HepG2 (cell line): ENCODE measurements around the gene PHYH. TPM values are rescaled to one million over a fixed set of nuclear protein-coding genes. Genes with fewer than 3 reads are reported as not detected.

ENCODE experiments used
- ATAC-seq: fragments of 200-7000 bp; cut with Tn5 transposase; 3 replicates; pipeline ENCODE4 v1.9.1; 2020; ENCODE audit warnings: mild to moderate bottlenecking, moderate library complexity
- BruUV-seq: library from RNA; stranded (reverse); fragments of 400-500 nt; replicated peaks from 2 replicates; lab custom pipeline; 2021; lab: Mats Ljungman, UMichigan
- CTCF ChIA-PET: fragments of 300-600 bp; formaldehyde crosslinking; extraction: SDS; loops from one replicate; lab custom pipeline; 2021; ENCODE audit warnings: low total read pairs, inconsistent platforms, low intra/inter-chr PET ratio; lab: Yijun Ruan, JAX
- POLR2A ChIA-PET: fragments of 350-600 bp; sonication (Branson Sonifier 250); formaldehyde crosslinking; loops from one replicate; lab custom pipeline; 2020; ENCODE audit warnings: antibody characterized with exemption, inconsistent platforms; lab: Yijun Ruan, JAX
- DNase-seq: peaks from one replicate; pipeline ENCODE4 v3.0.0-alpha.2; 2015; ENCODE audit warnings: low spot score
- FAIRE-seq: peaks from 3 replicates; lab custom pipeline; 2011; peaks lifted over from hg19 to GRCh38; lab: Jason Lieb, UNC
- H2AFZ ChIP-seq: one replicate; pipeline ENCODE4 v1.6.1; 2011; ENCODE audit warnings: low read length, inconsistent platforms
- H3K27ac ChIP-seq: fragments of 300-600 bp; 3 replicates; pipeline ENCODE4 v1.8.0; 2011; ENCODE audit warnings: mixed run types, mild to moderate bottlenecking, mixed read lengths, low read length, inconsistent platforms; ENCODE audit not compliant: insufficient read depth; ENCODE audit errors: extremely low read length
- H3K27me3 ChIP-seq, 2 experiments: fragments of 200-600 bp in 1 of 2; 2 replicates in 1 of 2; 3 replicates in 1 of 2; pipeline versions ENCODE4 v1.6.0 to v1.8.0; 2011; ENCODE audit warnings: low read length in 2 of 2, mild to moderate bottlenecking in 2 of 2, moderate library complexity in 2 of 2, inconsistent platforms in 1 of 2; ENCODE audit not compliant: insufficient read depth in 2 of 2, control insufficient read depth in 1 of 2
- H3K36me3 ChIP-seq, 2 experiments: fragments of 200-600 bp in 1 of 2; replicated peaks in 1 of 2; 2 replicates in 1 of 2; 3 replicates in 1 of 2; pipeline versions ENCODE4 v1.5.1 to v1.8.0; 2011; ENCODE audit warnings: low read length in 2 of 2, inconsistent platforms in 1 of 2; ENCODE audit not compliant: insufficient read depth in 2 of 2, control insufficient read depth in 1 of 2
- H3K4me1 ChIP-seq: 2 replicates; pipeline ENCODE4 v1.5.1; 2012; ENCODE audit warnings: low read length, inconsistent platforms; ENCODE audit not compliant: insufficient read depth
- H3K4me2 ChIP-seq: 2 replicates; pipeline ENCODE4 v1.6.0; 2011; ENCODE audit warnings: low read depth, low read length, inconsistent platforms
- H3K4me3 ChIP-seq, 3 experiments: fragments of 200-600 bp in 1 of 3; sonication (generic), shearing (Covaris generic) in 1 of 3; replicated peaks in 1 of 3; 2 replicates each; pipeline ENCODE4 v1.5.1; 2011 to 2016; ENCODE audit warnings: low read length in 3 of 3, inconsistent platforms in 2 of 3, low read depth in 2 of 3, mild to moderate bottlenecking in 2 of 3, control low read depth in 1 of 3, mixed read lengths in 1 of 3; ENCODE audit not compliant: insufficient read depth in 1 of 3
- H3K79me2 ChIP-seq: one replicate; pipeline ENCODE4 v1.6.1; 2011; ENCODE audit warnings: low read length, inconsistent platforms; ENCODE audit not compliant: insufficient read depth
- H3K9ac ChIP-seq: 2 replicates; pipeline ENCODE4 v1.6.0; 2011; ENCODE audit warnings: mild to moderate bottlenecking, low read depth, low read length, inconsistent platforms; ENCODE audit not compliant: insufficient read depth
- H3K9me3 ChIP-seq: 2 replicates; pipeline ENCODE4 v1.5.1; 2012; ENCODE audit warnings: mild to moderate bottlenecking, low read length
- H4K20me1 ChIP-seq: 2 replicates; pipeline ENCODE4 v1.6.0; 2011; ENCODE audit warnings: inconsistent platforms, mild to moderate bottlenecking, low read length, moderate library complexity; ENCODE audit not compliant: insufficient read depth
- AGO2 ChIP-seq: fragments of 200-400 bp; formaldehyde crosslinking; optimal IDR thresholded peaks from 2 replicates; pipeline ENCODE3; 2017; ENCODE audit warnings: mild to moderate bottlenecking, low read depth, low read length, moderate library complexity
- BORCS8-MEF2B ChIP-seq: sonication (generic); formaldehyde crosslinking; IDR thresholded peaks from 2 replicates; pipeline ENCODE4 v1.8.0; 2022; ENCODE audit warnings: mild to moderate bottlenecking, missing genetic modification reagents
- FOXA1 ChIP-seq, 2 experiments: fragments of 450-650 bp in 1 of 2; sonication (generic) in 1 of 2; formaldehyde crosslinking in 1 of 2; IDR thresholded peaks; 2 replicates each; pipeline versions ENCODE4 v1.4.0 to v1.6.1; 2016 to 2020; ENCODE audit warnings: missing genetic modification reagents in 1 of 2
- KLF16 ChIP-seq, 2 experiments: sonication (generic) in 1 of 2; formaldehyde crosslinking in 1 of 2; IDR thresholded peaks; 2 replicates each; pipeline versions ENCODE4 v1.6.1 to v1.8.0; 2016 to 2023; ENCODE audit warnings: missing genetic modification reagents in 2 of 2, missing compliant biosample characterization in 1 of 2
- KLF6 ChIP-seq: IDR thresholded peaks from 2 replicates; pipeline ENCODE4 v1.8.0; 2016; ENCODE audit warnings: missing biosample characterization, missing genetic modification reagents
- PRMT3 ChIP-seq: sonication (generic); formaldehyde crosslinking; IDR thresholded peaks from 2 replicates; pipeline ENCODE4 v1.8.1; 2022; ENCODE audit warnings: low read depth, mild to moderate bottlenecking, moderate library complexity, missing genetic modification reagents, borderline replicate concordance
- RFX5 ChIP-seq: IDR thresholded peaks from 2 replicates; pipeline ENCODE4 v1.6.1; 2011; ENCODE audit warnings: low read depth, low read length, improper control_type of control experiment
- ZMYM3 ChIP-seq: sonication (generic); formaldehyde crosslinking; IDR thresholded peaks from 2 replicates; pipeline ENCODE4 v1.5.1; 2020; ENCODE audit warnings: mild to moderate bottlenecking, missing genetic modification reagents
- ZNF121 ChIP-seq: sonication (generic); formaldehyde crosslinking; IDR thresholded peaks from 2 replicates; pipeline ENCODE4 v1.5.0; 2020; ENCODE audit warnings: mild to moderate bottlenecking, missing genetic modification reagents
- WGBS: methylation state at CpG from one replicate; pipeline ENCODE4 v1.1.6; 2017; ENCODE audit warnings: low lambda C conversion rate; 5-methylcytosine and 5-hydroxymethylcytosine counted together
- in situ Hi-C: cut with HindIII; loops from 2 replicates; pipeline ENCODE4 v1.10.0; 2017; ENCODE audit warnings: low pct_unique_long_range_greater_than_20kb; ENCODE audit not compliant: extremely low pct_ligation_motif_present
- intact Hi-C: fragments of 100-400 bp; cut with micrococcal nuclease; formaldehyde crosslinking; loops from one replicate; pipeline ENCODE4 v1.10.0; 2022; ENCODE audit not compliant: unreplicated experiment
- polyA plus RNA-seq, 8 experiments: library from polyadenylated mRNA; depleted of rRNA in 3 of 8; stranded (reverse) in 7 of 8; unstranded in 1 of 8; fragments of >200 nt; fragmentation: Illumina TruSeq in 4 of 8; extraction: Trizol in 4 of 8; gene quantifications; 2 replicates each; pipeline versions ENCODE4 v1.2.1 to v1.2.3, GENCODE V29; 2011 to 2016; ENCODE audit warnings: low read depth in 4 of 8, missing spikeins in 1 of 8, mixed read lengths in 1 of 8; ENCODE audit not compliant: insufficient read depth in 1 of 8
- total RNA-seq, 5 experiments: library from RNA; depleted of rRNA; stranded (reverse); fragments of >200 nt; fragmentation: Illumina TruSeq; extraction: Trizol; gene quantifications; 2 replicates each; pipeline ENCODE4 v1.2.3, GENCODE V29; 2016; ENCODE audit warnings: low read depth in 1 of 5
- TF ChIP-seq, protein P1 (sequence below): sonication (generic); formaldehyde crosslinking; IDR thresholded peaks from 2 replicates; pipeline ENCODE4 v1.5.1; 2020; ENCODE audit warnings: mild to moderate bottlenecking, missing genetic modification reagents, moderate library complexity
- TF ChIP-seq, protein P2 (sequence below): sonication (generic); formaldehyde crosslinking; IDR thresholded peaks from 2 replicates; pipeline ENCODE4 v1.5.0; 2020; ENCODE audit warnings: mild to moderate bottlenecking, missing genetic modification reagents
- TF ChIP-seq, protein P3 (sequence below): sonication (generic); formaldehyde crosslinking; IDR thresholded peaks from 2 replicates; pipeline ENCODE4 v1.8.0; 2022; ENCODE audit warnings: missing genetic modification reagents, mild to moderate bottlenecking, inconsistent platforms, borderline replicate concordance
- TF ChIP-seq, protein P4 (sequence below): sonication (generic); formaldehyde crosslinking; IDR thresholded peaks from 2 replicates; pipeline ENCODE4 v1.8.1; 2022; ENCODE audit warnings: mild to moderate bottlenecking, missing genetic modification reagents
- TF ChIP-seq, protein P5 (sequence below): IDR thresholded peaks from 2 replicates; pipeline ENCODE4 v1.6.1; 2016; ENCODE audit warnings: low read depth, borderline replicate concordance
- TF ChIP-seq, protein P6 (sequence below): sonication (generic); formaldehyde crosslinking; IDR thresholded peaks from 2 replicates; pipeline ENCODE4 v1.8.1; 2023; ENCODE audit warnings: mild to moderate bottlenecking, missing genetic modification reagents, borderline replicate concordance

Gene PHYH
- total and polyA plus RNA-seq, 2 of the 13 experiments (the other 11 are each of a cell fraction or from before 2014, with no cell fraction given): 27.2 to 34.5 TPM

DNA sequence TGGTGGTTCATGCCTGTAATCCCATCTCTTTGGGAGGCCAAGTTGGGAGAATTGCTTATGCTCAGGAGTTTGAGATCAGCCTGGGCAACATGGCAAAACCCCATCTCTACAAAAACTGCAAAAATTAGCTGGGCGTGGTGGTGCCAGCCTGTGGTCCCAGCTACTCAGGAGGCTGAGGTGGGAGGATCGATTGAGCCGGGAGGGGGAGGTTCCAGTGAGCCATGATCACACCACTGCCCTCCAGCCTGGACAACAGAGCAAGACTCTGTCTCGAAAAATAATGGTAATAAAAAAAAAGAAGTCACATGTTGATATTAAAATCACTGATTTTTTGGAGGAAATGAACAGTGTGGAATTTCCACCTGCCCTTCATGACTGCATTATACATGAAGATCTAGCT lies 15.8 kb downstream of the PHYH start:
- no peak overlapping the region for H3K4me2 ChIP-seq
- H3K4me3 ChIP-seq: no peak overlapping the region
- no peak for DNase-seq
- ChIA-PET CTCF (no interaction called here), POLR2A (interaction anchor here (1.0 to 3.8 kb wide), 3 partner anchors 12 to 18 kb away, joined by 3 to 19 read pairs (median 5); partner anchors contain the start of gene PHYH)
- TF ChIP-seq, protein P1, sequence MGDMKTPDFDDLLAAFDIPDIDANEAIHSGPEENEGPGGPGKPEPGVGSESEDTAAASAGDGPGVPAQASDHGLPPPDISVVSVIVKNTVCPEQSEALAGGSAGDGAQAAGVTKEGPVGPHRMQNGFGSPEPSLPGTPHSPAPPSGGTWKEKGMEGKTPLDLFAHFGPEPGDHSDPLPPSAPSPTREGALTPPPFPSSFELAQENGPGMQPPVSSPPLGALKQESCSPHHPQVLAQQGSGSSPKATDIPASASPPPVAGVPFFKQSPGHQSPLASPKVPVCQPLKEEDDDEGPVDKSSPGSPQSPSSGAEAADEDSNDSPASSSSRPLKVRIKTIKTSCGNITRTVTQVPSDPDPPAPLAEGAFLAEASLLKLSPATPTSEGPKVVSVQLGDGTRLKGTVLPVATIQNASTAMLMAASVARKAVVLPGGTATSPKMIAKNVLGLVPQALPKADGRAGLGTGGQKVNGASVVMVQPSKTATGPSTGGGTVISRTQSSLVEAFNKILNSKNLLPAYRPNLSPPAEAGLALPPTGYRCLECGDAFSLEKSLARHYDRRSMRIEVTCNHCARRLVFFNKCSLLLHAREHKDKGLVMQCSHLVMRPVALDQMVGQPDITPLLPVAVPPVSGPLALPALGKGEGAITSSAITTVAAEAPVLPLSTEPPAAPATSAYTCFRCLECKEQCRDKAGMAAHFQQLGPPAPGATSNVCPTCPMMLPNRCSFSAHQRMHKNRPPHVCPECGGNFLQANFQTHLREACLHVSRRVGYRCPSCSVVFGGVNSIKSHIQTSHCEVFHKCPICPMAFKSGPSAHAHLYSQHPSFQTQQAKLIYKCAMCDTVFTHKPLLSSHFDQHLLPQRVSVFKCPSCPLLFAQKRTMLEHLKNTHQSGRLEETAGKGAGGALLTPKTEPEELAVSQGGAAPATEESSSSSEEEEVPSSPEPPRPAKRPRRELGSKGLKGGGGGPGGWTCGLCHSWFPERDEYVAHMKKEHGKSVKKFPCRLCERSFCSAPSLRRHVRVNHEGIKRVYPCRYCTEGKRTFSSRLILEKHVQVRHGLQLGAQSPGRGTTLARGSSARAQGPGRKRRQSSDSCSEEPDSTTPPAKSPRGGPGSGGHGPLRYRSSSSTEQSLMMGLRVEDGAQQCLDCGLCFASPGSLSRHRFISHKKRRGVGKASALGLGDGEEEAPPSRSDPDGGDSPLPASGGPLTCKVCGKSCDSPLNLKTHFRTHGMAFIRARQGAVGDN (CRISPR knock-in tag): 0 out of 2 replicates have a peak, but pooled peaks have one; percentile 8
- TF ChIP-seq, protein P2, sequence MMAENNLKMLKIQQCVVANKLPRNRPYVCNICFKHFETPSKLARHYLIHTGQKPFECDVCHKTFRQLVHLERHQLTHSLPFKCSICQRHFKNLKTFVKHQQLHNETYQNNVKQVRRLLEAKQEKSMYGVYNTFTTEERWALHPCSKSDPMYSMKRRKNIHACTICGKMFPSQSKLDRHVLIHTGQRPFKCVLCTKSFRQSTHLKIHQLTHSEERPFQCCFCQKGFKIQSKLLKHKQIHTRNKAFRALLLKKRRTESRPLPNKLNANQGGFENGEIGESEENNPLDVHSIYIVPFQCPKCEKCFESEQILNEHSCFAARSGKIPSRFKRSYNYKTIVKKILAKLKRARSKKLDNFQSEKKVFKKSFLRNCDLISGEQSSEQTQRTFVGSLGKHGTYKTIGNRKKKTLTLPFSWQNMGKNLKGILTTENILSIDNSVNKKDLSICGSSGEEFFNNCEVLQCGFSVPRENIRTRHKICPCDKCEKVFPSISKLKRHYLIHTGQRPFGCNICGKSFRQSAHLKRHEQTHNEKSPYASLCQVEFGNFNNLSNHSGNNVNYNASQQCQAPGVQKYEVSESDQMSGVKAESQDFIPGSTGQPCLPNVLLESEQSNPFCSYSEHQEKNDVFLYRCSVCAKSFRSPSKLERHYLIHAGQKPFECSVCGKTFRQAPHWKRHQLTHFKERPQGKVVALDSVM: peak; percentile 57; the same call in 1 of the 2 replicates
- TF ChIP-seq RFX5 (no peak), KLF16 (CRISPR knock-in tag; IDR thresholded peaks at IDR 0.05) (no peak), ZMYM3 (CRISPR knock-in tag) (0 out of 2 replicates have a peak, but pooled peaks have one; percentile 11), PRMT3 (CRISPR knock-in tag) (no peak), ZNF121 (CRISPR knock-in tag) (peak; percentile 96), KLF6 (peak; percentile 11; the same call in 1 of the 2 replicates), BORCS8-MEF2B (CRISPR knock-in tag) (no peak), FOXA1 (IDR thresholded peaks at IDR 0.05) (no peak), FOXA1 (CRISPR knock-in tag; IDR thresholded peaks at IDR 0.05) (no peak), AGO2 (no peak)
- TF ChIP-seq, protein P3, sequence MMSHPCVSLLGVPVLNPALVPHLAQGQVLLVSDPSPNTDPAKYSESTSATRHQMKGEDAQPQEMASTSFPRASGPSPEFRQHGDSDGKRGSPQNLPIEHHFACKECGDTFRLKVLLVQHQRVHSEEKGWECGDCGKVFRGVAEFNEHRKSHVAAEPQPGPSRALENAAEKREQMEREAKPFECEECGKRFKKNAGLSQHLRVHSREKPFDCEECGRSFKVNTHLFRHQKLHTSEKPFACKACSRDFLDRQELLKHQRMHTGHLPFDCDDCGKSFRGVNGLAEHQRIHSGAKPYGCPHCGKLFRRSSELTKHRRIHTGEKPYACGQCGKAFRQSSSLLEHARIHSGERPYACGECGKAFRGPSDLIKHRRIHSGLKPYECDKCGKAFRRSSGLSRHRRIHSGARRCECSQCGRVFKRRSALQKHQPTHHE: no peak
- TF ChIP-seq, protein P4, sequence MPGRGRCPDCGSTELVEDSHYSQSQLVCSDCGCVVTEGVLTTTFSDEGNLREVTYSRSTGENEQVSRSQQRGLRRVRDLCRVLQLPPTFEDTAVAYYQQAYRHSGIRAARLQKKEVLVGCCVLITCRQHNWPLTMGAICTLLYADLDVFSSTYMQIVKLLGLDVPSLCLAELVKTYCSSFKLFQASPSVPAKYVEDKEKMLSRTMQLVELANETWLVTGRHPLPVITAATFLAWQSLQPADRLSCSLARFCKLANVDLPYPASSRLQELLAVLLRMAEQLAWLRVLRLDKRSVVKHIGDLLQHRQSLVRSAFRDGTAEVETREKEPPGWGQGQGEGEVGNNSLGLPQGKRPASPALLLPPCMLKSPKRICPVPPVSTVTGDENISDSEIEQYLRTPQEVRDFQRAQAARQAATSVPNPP (CRISPR knock-in tag): no peak
- TF ChIP-seq, protein P5, sequence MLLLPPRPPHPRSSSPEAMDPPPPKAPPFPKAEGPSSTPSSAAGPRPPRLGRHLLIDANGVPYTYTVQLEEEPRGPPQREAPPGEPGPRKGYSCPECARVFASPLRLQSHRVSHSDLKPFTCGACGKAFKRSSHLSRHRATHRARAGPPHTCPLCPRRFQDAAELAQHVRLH (CRISPR knock-in tag): no peak
- TF ChIP-seq, protein P6, sequence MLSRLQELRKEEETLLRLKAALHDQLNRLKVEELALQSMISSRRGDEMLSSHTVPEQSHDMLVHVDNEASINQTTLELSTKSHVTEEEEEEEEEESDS (CRISPR knock-in tag): no peak
- peak; percentile 15; the same call in 2 of the 3 replicates for ATAC-seq
- WGBS: 81% methylated on average over 4 of the region's 4 CpGs
- H3K36me3 ChIP-seq: no peaks in the 10 kb centered on the region; a peak in 2 of 5 replicates
- no peak for FAIRE-seq
- no peak overlapping the region for H2AFZ ChIP-seq
- H3K27ac ChIP-seq: peak overlapping the region; percentile 73
- H3K79me2 ChIP-seq: no peaks in the 10 kb centered on the region
- H3K9me3 ChIP-seq: no peaks in the 10 kb centered on the region
- in situ Hi-C loops (no loop called here), intact Hi-C loops (no loop called here)
- H4K20me1 ChIP-seq: no peaks in the 10 kb centered on the region
- BruUV-seq: no TSS peak
- H3K4me1 ChIP-seq: peaks cover 53% of the 10 kb centered on the region
- H3K27me3 ChIP-seq: no peaks in the 10 kb centered on the region
- H3K9ac ChIP-seq: no peak overlapping the region
